Inflammatory macrophage treated with lipopolysaccharide for 4 hours (primary cell): Measurements from ENCODE around the gene HMGCLL1.

Experiments
- DNase-seq: peaks from one replicate; pipeline ENCODE4 v3.0.0-alpha.2; 2020

Gene HMGCLL1

GRCh38 chr6:55438203-55438602 is 140.8 kb downstream of the HMGCLL1 start:
- no peak for DNase-seq

- DNase-seq: no peak
These were observed 141.9 kb downstream of the HMGCLL1 start for GRCh38 chr6:55437141-55437540.

GRCh38 chr6:55433446-55434130 is 145.4 kb downstream of the HMGCLL1 start:
- no peak for DNase-seq

- DNase-seq: no peak
These were observed 155.1 kb downstream of the HMGCLL1 start for GRCh38 chr6:55423933-55424332.

GRCh38 chr6:55410674-55411073 is 168.3 kb downstream of the HMGCLL1 start:
- no peak for DNase-seq

- no peak for DNase-seq
These were observed 173.3 kb downstream of the HMGCLL1 start for GRCh38 chr6:55405474-55406235.

- no peak for DNase-seq
These were observed 179.6 kb downstream of the HMGCLL1 start for GRCh38 chr6:55399351-55399750.

GRCh38 chr6:55397986-55398385 is 181.0 kb downstream of the HMGCLL1 start:
- DNase-seq: no peak

GRCh38 chr6:55395871-55396270 is 183.1 kb downstream of the HMGCLL1 start:
- no peak for DNase-seq

GRCh38 chr6:55388211-55388610 is 190.8 kb downstream of the HMGCLL1 start:
- DNase-seq: no peak
